T-helper 1 cell treated with Interleukin-12 subunit alpha and Interleukin-12 subunit beta and Interleukin-4 antibody, amounts not matched to agents 30 μg/mL and 1 μg/mL, for 36 hours (primary cell): ENCODE results near the gene NDOR1.

Experiments
- H3K27ac Mint-ChIP-seq: one replicate; pipeline ENCODE4 v1.8.0; 2021; ENCODE audit warnings: mild to moderate bottlenecking, mixed read lengths
- H3K27me3 Mint-ChIP-seq: one replicate; pipeline ENCODE4 v1.8.0; 2021; ENCODE audit warnings: low read depth, mixed read lengths
- H3K36me3 Mint-ChIP-seq: one replicate; pipeline ENCODE4 v1.8.0; 2021; ENCODE audit warnings: low read depth, mixed read lengths
- H3K4me1 Mint-ChIP-seq: one replicate; pipeline ENCODE4 v1.8.0; 2021; ENCODE audit warnings: low read depth, mixed read lengths
- H3K4me3 Mint-ChIP-seq: one replicate; pipeline ENCODE4 v1.8.0; 2021; ENCODE audit warnings: mild to moderate bottlenecking, moderate library complexity, mixed read lengths
- H3K9me3 Mint-ChIP-seq: one replicate; pipeline ENCODE4 v1.8.0; 2021; ENCODE audit warnings: mixed read lengths

Gene NDOR1

GRCh38 chr9:137215196-137215986, 9.9 kb downstream of the NDOR1 start:
- H3K36me3 Mint-ChIP-seq = no peaks in the 10 kb centered on the region
- no peaks in the 10 kb centered on the region for H3K9me3 Mint-ChIP-seq
- no peaks in the 10 kb centered on the region for H3K27me3 Mint-ChIP-seq
- no peak overlapping the region for H3K27ac Mint-ChIP-seq
- no peak overlapping the region for H3K4me3 Mint-ChIP-seq
- no peaks in the 10 kb centered on the region for H3K4me1 Mint-ChIP-seq

- H3K36me3 Mint-ChIP-seq = no peaks in the 10 kb centered on the region
- no peaks in the 10 kb centered on the region for H3K4me1 Mint-ChIP-seq
- no peaks in the 10 kb centered on the region for H3K27me3 Mint-ChIP-seq
- no peaks in the 10 kb centered on the region for H3K9me3 Mint-ChIP-seq
- no peak overlapping the region for H3K27ac Mint-ChIP-seq
- no peak overlapping the region for H3K4me3 Mint-ChIP-seq
Observed at GRCh38 chr9:137216188-137216965, 10.9 kb downstream of the NDOR1 start.

GRCh38 chr9:137217276-137218211, 12.0 kb downstream of the NDOR1 start:
- Mint-ChIP-seq H3K4me3 (no peak overlapping the region), H3K27me3 (no peaks in the 10 kb centered on the region), H3K9me3 (no peaks in the 10 kb centered on the region), H3K4me1 (no peaks in the 10 kb centered on the region), H3K36me3 (no peaks in the 10 kb centered on the region), H3K27ac (no peak overlapping the region)

DNA sequence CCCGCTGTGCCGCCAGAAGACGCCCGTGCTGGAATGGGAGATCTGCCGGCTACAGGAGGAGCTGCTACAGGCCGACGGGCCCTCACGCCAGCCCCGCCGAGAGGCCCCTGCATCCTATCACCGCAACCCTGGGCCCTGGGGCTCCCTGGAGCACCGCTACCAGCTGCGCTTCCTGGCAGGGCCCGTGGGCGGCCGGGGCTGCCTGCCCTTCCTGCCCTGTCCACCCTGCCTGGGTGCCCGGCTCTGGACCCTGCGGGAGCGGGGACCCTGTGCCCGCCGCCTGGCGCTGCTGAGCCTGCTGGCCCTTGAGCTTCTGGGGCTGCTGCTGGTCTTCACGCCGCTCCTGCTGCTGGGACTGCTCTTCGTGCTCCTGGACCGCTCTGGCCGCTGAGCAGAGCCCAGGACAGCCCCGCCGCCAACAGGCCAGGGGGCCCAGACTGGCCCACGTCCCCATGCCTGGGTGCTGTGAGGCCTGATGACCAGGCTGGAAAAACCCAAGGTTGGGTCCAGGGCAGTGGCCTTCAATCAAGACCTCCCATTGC, 12.8 kb downstream of the NDOR1 start:
- Mint-ChIP-seq H3K27ac (no peak overlapping the region), H3K36me3 (no peaks in the 10 kb centered on the region), H3K4me3 (no peak overlapping the region), H3K9me3 (no peaks in the 10 kb centered on the region), H3K27me3 (no peaks in the 10 kb centered on the region), H3K4me1 (no peaks in the 10 kb centered on the region)

DNA sequence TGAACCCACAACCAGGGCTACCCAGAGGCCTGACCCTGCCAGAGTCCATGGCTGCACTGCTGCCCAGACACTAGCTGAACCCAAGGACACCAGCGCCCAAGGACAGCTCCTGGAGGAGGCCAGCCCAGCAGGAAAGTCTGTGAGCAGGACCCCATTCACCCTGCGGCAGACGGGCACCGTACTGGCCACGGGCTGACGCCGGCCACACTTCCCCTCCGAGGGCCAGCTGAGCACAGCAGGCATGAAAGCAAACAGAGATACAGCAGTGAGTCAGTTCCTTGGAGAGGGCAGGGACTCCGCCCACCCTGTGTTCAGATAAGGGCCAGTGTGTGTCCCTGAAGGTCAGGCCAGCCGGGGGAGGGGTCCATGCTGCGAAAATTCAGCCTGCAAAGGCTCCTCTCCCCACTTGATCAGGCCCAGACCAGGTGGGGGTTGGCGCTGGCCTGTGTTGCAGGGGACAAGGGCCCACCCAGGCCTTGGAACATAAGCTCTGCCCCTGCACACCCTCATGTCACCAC, 13.3 kb downstream of the NDOR1 start:
- Mint-ChIP-seq H3K4me3 (no peak overlapping the region), H3K36me3 (no peaks in the 10 kb centered on the region), H3K27me3 (no peaks in the 10 kb centered on the region), H3K9me3 (no peaks in the 10 kb centered on the region), H3K27ac (no peak overlapping the region), H3K4me1 (no peaks in the 10 kb centered on the region)

DNA sequence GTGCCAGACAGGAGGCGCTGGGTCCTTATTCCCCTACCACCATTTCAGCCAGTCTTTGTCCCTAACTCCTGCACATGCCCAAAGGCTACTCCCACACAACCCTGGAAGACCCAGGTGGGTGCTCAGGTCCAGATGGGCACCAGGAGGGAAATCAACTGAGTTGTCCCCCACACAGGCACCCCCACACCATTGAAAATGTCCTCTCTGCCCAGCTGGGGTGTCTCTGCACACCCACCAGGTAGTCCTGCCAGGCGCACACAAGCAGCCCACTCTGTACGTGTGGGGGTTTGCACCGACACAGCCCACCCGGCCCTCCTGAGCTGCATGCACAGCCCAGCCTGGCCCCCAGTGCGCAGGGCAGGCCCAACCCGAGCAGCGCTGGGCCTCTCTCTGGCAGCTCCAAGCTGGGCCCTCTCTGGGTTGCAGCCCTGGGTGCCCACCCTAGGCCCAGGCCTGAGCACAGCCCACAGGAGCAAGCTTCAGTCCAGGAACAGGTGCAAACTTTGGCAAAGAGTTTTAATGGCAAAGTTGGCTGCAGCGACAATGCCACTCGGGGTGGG, 14.3 kb downstream of the NDOR1 start:
- Mint-ChIP-seq H3K27ac (no peak overlapping the region), H3K9me3 (no peaks in the 10 kb centered on the region), H3K4me1 (no peaks in the 10 kb centered on the region), H3K36me3 (no peaks in the 10 kb centered on the region), H3K27me3 (no peaks in the 10 kb centered on the region), H3K4me3 (no peak overlapping the region)

DNA sequence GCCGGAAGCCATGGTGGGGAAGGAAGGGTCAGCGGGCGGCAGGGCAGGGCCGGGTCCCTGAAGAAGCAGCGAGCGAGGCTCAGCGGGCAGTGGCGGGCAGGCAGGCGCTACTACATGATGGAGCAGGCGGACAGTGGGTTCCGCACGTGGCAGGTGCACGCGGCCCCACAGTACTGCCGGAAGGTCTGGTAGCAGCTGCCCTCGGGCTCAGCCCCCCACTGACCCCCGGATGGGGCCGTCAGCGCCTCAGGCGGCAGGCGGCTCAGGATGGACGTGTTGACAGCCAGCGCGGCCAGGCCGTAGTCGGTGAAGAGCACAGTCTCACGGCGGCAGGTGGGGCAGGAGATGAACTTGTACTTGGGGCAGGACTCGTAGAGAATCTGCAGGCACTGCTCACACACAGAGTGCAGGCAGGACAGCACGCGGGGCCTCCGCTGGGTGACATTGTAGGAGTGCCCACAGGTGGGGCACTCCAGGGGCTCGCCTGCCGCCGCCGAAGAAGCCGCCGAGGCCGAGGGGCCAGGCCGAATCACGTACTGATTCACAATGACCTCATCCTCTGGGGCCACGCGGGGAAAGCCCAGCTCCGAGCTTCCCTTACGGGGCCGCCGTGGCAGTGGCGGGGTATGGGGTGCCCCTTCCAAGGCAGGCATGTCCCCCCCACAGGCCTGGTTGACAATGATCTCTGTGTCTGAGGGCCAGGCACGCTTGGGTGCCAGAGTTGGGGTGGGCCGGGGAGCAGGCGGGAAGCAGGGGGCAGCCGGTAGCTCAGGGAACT, 15.0 kb downstream of the NDOR1 start:
- Mint-ChIP-seq H3K4me1 (no peaks in the 10 kb centered on the region), H3K27ac (no peak overlapping the region), H3K4me3 (peak overlapping the region; percentile 53), H3K27me3 (no peaks in the 10 kb centered on the region), H3K36me3 (no peaks in the 10 kb centered on the region), H3K9me3 (no peaks in the 10 kb centered on the region)

GRCh38 chr9:137221095-137221505, 15.6 kb downstream of the NDOR1 start:
- Mint-ChIP-seq H3K27ac (no peak overlapping the region), H3K4me1 (no peaks in the 10 kb centered on the region), H3K9me3 (no peaks in the 10 kb centered on the region), H3K4me3 (peak overlapping the region; percentile 53), H3K36me3 (no peaks in the 10 kb centered on the region), H3K27me3 (no peaks in the 10 kb centered on the region)

DNA sequence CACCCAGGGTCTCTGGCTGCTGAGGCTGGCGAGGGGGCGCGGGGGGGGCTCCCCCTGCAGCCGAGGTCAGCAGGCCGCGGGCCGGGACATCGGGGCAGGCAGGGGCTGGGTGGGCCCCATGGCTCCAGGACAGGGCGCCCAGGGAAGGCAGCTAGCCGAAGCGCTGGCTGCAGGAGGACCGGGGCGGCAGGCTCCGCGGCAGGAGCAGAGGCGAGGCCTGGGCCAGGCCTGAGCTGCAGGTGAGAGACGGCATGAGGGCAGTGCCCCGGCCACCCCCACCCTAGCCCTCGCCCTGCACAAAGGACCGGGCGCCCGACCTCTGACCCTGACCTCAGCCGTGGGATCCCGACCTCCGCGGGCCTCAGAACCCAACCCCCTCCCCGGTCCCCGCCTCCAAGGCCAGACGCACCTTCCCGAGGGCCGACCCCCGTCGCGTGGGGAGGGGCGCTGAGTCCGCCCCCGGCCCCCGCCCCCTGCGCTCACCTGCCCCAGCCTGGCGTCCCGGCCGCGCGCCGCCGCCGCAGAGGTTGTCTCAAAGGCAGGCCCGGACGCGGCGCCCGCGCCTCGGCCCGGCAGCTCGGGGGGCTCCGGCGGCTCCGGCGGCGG, 16.1 kb downstream of the NDOR1 start:
- no peak overlapping the region for H3K27ac Mint-ChIP-seq
- no peaks in the 10 kb centered on the region for H3K9me3 Mint-ChIP-seq
- no peaks in the 10 kb centered on the region for H3K36me3 Mint-ChIP-seq
- H3K4me1 Mint-ChIP-seq = no peaks in the 10 kb centered on the region
- H3K4me3 Mint-ChIP-seq = no peak overlapping the region
- no peaks in the 10 kb centered on the region for H3K27me3 Mint-ChIP-seq

DNA sequence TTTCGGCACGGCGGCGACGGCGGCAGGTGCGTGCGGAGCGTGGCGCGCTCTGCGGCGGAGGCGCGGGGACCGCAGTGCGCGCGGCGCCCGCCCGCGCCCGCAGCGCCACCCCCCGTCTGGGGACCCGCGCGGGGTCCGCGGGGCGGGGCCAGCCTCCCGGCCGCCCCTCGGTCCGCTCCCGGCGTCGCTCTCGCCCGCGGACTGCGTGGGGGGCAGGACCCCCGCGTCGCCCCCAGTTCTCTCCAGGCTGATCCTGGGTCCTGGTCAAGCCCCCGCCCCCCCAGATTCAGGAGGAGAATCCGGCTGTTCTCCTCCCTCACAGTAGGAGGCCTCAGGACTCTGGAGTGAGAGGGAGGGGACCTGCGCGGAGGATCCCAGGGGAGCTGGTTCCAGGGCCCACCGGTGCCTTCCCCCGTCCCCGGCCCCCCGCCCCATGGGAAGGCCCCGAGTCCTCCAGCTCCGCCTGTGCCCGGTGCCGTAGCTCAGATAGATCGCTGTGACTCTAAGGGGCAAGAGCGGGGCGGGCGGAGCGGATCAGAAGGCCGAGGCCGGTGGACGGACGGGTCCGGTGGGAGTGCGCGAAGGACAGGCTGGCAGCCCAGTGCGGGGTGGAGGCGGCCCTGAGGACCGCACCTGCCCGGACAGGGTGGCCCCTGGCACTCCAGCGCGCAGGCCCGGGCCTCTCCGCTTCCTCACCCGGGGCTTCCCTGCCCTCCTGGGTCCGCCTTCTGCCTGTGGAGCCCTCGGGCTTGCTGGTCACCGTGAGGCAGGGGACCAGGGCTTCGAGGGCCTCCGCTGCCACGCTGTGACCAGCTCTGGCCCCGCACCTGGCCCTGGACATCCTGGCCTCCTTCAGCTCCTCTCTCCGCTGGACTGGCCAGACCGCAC, 16.9 kb downstream of the NDOR1 start, which contains the start of gene RNF208:
Gene RNF208, minus strand, starts transcription at position 51 of the 888 bp plus-strand sequence. CDS start 1,028 bp downstream, outside the sequence.
- H3K36me3 Mint-ChIP-seq = no peaks in the 10 kb centered on the region
- peaks cover under 1% of the 10 kb centered on the region for H3K4me1 Mint-ChIP-seq

GRCh38 chr9:137223078-137223970, 17.8 kb downstream of the NDOR1 start:
- H3K27ac Mint-ChIP-seq = peak overlapping the region; percentile 82

More for the DNA sequence above, 16.9 kb downstream of the NDOR1 start, which contains the start of gene RNF208:
- H3K9me3 Mint-ChIP-seq = no peaks in the 10 kb centered on the region
- peak within 1 kb of the TSS; percentile 80 for H3K4me3 Mint-ChIP-seq
- H3K27me3 Mint-ChIP-seq = no peaks in the 10 kb centered on the region
- peak within 1 kb of the TSS; percentile 82 for H3K27ac Mint-ChIP-seq

More at GRCh38 chr9:137223078-137223970, 17.8 kb downstream of the NDOR1 start:
- H3K4me1 Mint-ChIP-seq = peaks cover 3% of the 10 kb centered on the region
- no peaks in the 10 kb centered on the region for H3K36me3 Mint-ChIP-seq
- H3K9me3 Mint-ChIP-seq = no peaks in the 10 kb centered on the region
- no peaks in the 10 kb centered on the region for H3K27me3 Mint-ChIP-seq
- H3K4me3 Mint-ChIP-seq = peak overlapping the region; percentile 80
